ENCODE results near the gene TAF13. TPM values are rescaled to one million over a fixed set of nuclear protein-coding genes. Genes with fewer than 3 reads are reported as not detected.
"Not testable (repeated sequence)": the region's sequence is repeated elsewhere in the genome, so short reads cannot be mapped to it uniquely, and the experiment has no call there.

The TAF13 gene
- total and polyA plus RNA-seq, 9 of the 15 experiments (the other 6 are each of a cell fraction or from before 2014, with no cell fraction given), result 14.9 to 77.2 (median 38.7) TPM

- TF ChIP-seq ZNF253 (CRISPR knock-in tag; conservative IDR thresholded peaks at IDR 0.05) (no peak), ESRRB (CRISPR knock-in tag; IDR thresholded peaks at IDR 0.05; ENCODE audit: borderline replicate concordance) (no peak), CBX3 (IDR thresholded peaks at IDR 0.05; ENCODE audit: borderline replicate concordance in 1 of 2, low read length in 2 of 2) (no peak), ZBTB9 (CRISPR knock-in tag; IDR thresholded peaks at IDR 0.05) (no peak), LEF1 (IDR thresholded peaks at IDR 0.05) (no peak), MED1 (CRISPR knock-in tag; IDR thresholded peaks at IDR 0.05; ENCODE audit: borderline replicate concordance) (no peak), POLR2A (conservative IDR thresholded peaks at IDR 0.05) (no peak), ZNF518B (CRISPR knock-in tag; IDR thresholded peaks at IDR 0.05) (no peak), RB1 (IDR thresholded peaks at IDR 0.05; ENCODE audit: low read depth) (no peak), L3MBTL2 (IDR thresholded peaks at IDR 0.05) (no peak), ZNF133 (CRISPR knock-in tag; IDR thresholded peaks at IDR 0.05) (no peak)
Observed at GRCh38 chr1:109034382-109034781, 41.4 kb downstream of the TAF13 start (continued).

DNA sequence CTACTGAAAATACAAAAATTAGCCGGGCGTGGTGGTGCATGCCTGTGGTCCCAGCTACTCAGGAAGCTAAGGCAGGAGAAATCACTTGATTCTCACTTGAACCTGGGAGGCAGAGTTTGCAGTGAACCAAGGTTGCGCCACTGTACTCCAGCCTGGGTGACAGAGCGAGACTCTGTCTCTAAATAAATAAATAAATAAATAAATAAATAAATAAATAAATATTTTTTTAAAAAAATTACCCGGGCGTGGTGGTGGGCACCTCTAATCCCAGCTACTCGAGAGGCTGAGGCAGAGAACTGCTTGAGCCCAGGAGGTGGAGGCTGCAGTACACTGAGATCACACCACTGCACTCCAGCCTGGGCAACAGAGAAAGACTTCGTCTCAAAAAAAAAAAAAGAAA, 46.3 kb downstream of the TAF13 start:
- POLR2A ChIA-PET, result interaction anchor here (0.7 kb wide), 2 partner anchors 13 to 1972 kb away, joined by 3 read pairs; partner anchors contain the start of gene WDR47
- H4K20me1 ChIP-seq (replicated peaks; ENCODE audit: control insufficient read depth, insufficient read depth, low read length); DNase-seq (ENCODE audit: extremely low read depth in 1 of 4, low spot score in 3 of 4); H3K79me2 ChIP-seq (ENCODE audit: control insufficient read depth, insufficient read depth, low read length); ATAC-seq; H3K27ac ChIP-seq (ENCODE audit: extremely low read depth, low read depth, low read length); FAIRE-seq; H3K9me1 ChIP-seq (ENCODE audit: control insufficient read depth, insufficient read depth, low read length); H3K4me1 ChIP-seq (replicated peaks in 1 of 2; ENCODE audit: control insufficient read depth in 2 of 2, insufficient read depth in 2 of 2, low read length in 2 of 2); BruUV-seq (replicated peaks); H3K4me2 ChIP-seq (ENCODE audit: insufficient read depth, low read length); H2AFZ ChIP-seq (ENCODE audit: low read depth, low read length); H3K36me3 ChIP-seq (ENCODE audit: control insufficient read depth, insufficient read depth, low read length); in situ Hi-C loops (cut with MboI); H3K4me3 ChIP-seq; H3K27me3 ChIP-seq (ENCODE audit: control insufficient read depth in 2 of 2, insufficient read depth in 2 of 2, low read length in 2 of 2); H3K9ac ChIP-seq (ENCODE audit: insufficient read depth in 1 of 2, low read depth in 2 of 2, low read length in 2 of 2); CTCF ChIA-PET (ENCODE audit: low intra/inter-chr PET ratio); H3K9me3 ChIP-seq (replicated peaks; ENCODE audit: control insufficient read depth, insufficient read depth, low read depth, low read length): not testable (repeated sequence)
- intact Hi-C loops (cut with micrococcal nuclease), result loop anchor here (5.0 kb wide), 1 partner anchor 73 kb away; no protein-coding TSS in a partner anchor
- WGBS (ENCODE audit: insufficient coverage, low coverage, missing lambda C conversion rate), result 76% methylated on average over 7 of the region's 8 CpGs
